ENCODE data around the gene MB. TPM values are rescaled to one million over a fixed set of nuclear protein-coding genes. Genes with fewer than 3 reads are reported as not detected.

Gene MB
- total and polyA plus RNA-seq, 2 donors = 1.1 to 3.7 TPM

Other genes starting within 250 kb of the MB start
- 32.2 TPM for gene HMOX1, start 236.2 kb downstream of the MB start, total RNA-seq
- 119 TPM for gene HMOX1, start 236.2 kb downstream of the MB start, polyA plus RNA-seq
- 86.9 TPM for gene MCM5, start 217.2 kb downstream of the MB start, total RNA-seq
- gene MCM5, start 217.2 kb downstream of the MB start, polyA plus RNA-seq = 27.1 TPM
- 0.14 TPM for gene RASD2, start 76.5 kb downstream of the MB start, total RNA-seq
- 1.0 TPM for gene RASD2, start 76.5 kb downstream of the MB start, polyA plus RNA-seq
- 19.8 TPM for gene APOL6, start 31.1 kb upstream of the MB start, total RNA-seq
- 9.3 TPM for gene APOL6, start 31.1 kb upstream of the MB start, polyA plus RNA-seq
- gene APOL5, start 100.5 kb upstream of the MB start, total RNA-seq = 0.09 TPM
- 0.09 TPM for gene APOL5, start 100.5 kb upstream of the MB start, polyA plus RNA-seq